HG03196 (cell line): ENCODE measurements around the gene TEX28.
"Not testable (repeated sequence)": the region's sequence is repeated elsewhere in the genome, so short reads cannot be mapped to it uniquely, and the experiment has no call there.

Experiments
- ATAC-seq: cut with Tn5 transposase; IDR thresholded peaks from one replicate; pipeline ENCODE4 v1.9.1; 2021; ENCODE audit not compliant: unreplicated experiment

TEX28 gene

GRCh38 chrX:154248076-154248475 lies 46.8 kb downstream of the TEX28 start:
- not testable (repeated sequence) for ATAC-seq

- ATAC-seq, result not testable (repeated sequence)
These were observed 47.4 kb downstream of the TEX28 start for GRCh38 chrX:154247377-154248045.

- not testable (repeated sequence) for ATAC-seq
These were observed 54.9 kb downstream of the TEX28 start for GRCh38 chrX:154239982-154240503.

GRCh38 chrX:154238939-154239559 lies 55.9 kb downstream of the TEX28 start:
- ATAC-seq, result not testable (repeated sequence)

GRCh38 chrX:154233620-154234019 lies 61.3 kb downstream of the TEX28 start:
- ATAC-seq, result not testable (repeated sequence)

- not testable (repeated sequence) for ATAC-seq
These were observed 63.5 kb downstream of the TEX28 start for GRCh38 chrX:154231443-154231842.

GRCh38 chrX:154226706-154227105 lies 68.2 kb downstream of the TEX28 start:
- not testable (repeated sequence) for ATAC-seq

- ATAC-seq, result not testable (repeated sequence)
These were observed 69.6 kb downstream of the TEX28 start for GRCh38 chrX:154225292-154225691.
